Smooth muscle cell (in vitro differentiated cells): ENCODE measurements around the gene ACTR3C. TPM values are rescaled to one million over a fixed set of nuclear protein-coding genes. Genes with fewer than 3 reads are reported as not detected.

ENCODE experiments used
- DNase-seq: peaks from one replicate; lab custom pipeline; 2025; ENCODE audit not compliant: unreplicated experiment; lab: John Stamatoyannopoulos, UW
- H2AFZ ChIP-seq: fragments of 200-600 bp; sonication (generic); 2 replicates; pipeline ENCODE4 v1.6.0; 2016; ENCODE audit warnings: antibody characterized with exemption, low read depth, mild to moderate bottlenecking
- H3F3A ChIP-seq: fragments of 200-600 bp; sonication (generic); 2 replicates; pipeline ENCODE4 v1.6.0; 2017; ENCODE audit warnings: antibody characterized with exemption, low read depth
- H3K27ac ChIP-seq: fragments of 200-600 bp; sonication (generic); 2 replicates; pipeline ENCODE4 v1.5.1; 2016; ENCODE audit warnings: low read depth, mild to moderate bottlenecking
- H3K27me3 ChIP-seq: fragments of 200-600 bp; sonication (generic); 2 replicates; pipeline ENCODE4 v1.6.1; 2016; ENCODE audit warnings: low read depth, mild to moderate bottlenecking
- H3K36me3 ChIP-seq: fragments of 200-600 bp; sonication (generic); 2 replicates; pipeline ENCODE4 v1.5.1; 2016; ENCODE audit warnings: low read depth
- H3K4me1 ChIP-seq: fragments of 200-600 bp; sonication (generic); 2 replicates; pipeline ENCODE4 v1.5.1; 2016; ENCODE audit warnings: low read depth
- H3K4me2 ChIP-seq: fragments of 200-600 bp; sonication (generic); 2 replicates; pipeline ENCODE4 v1.6.0; 2016; ENCODE audit warnings: mild to moderate bottlenecking
- H3K4me3 ChIP-seq: fragments of 200-600 bp; sonication (generic); 2 replicates; pipeline ENCODE4 v1.5.1; 2016; ENCODE audit warnings: mild to moderate bottlenecking
- H3K79me2 ChIP-seq: fragments of 200-600 bp; sonication (generic); 2 replicates; pipeline ENCODE4 v1.6.0; 2016; ENCODE audit warnings: low read depth, mild to moderate bottlenecking
- H3K9ac ChIP-seq: fragments of 200-600 bp; sonication (generic); 2 replicates; pipeline ENCODE4 v1.6.0; 2016; ENCODE audit warnings: low read depth
- H3K9me3 ChIP-seq: fragments of 200-600 bp; sonication (generic); replicated peaks from 2 replicates; pipeline ENCODE4 v1.5.1; 2016; ENCODE audit warnings: low read depth
- H4K20me1 ChIP-seq: fragments of 200-600 bp; sonication (generic); 2 replicates; pipeline ENCODE4 v1.6.0; 2016; ENCODE audit warnings: low read depth
- WGBS: methylation state at CpG from one replicate; pipeline ENCODE4 v1.1.7; 2016; ENCODE audit warnings: low lambda C conversion rate; 5-methylcytosine and 5-hydroxymethylcytosine counted together
- polyA plus RNA-seq: library from polyadenylated mRNA; unstranded; fragments of >200 nt; fragmentation: Nextera tagmentation; extraction: Ambion mirVana; gene quantifications from 2 replicates; pipeline ENCODE4 v1.2.1, GENCODE V29; 2016
- total RNA-seq: library from RNA; depleted of rRNA; stranded (reverse); fragments of >200 nt; gene quantifications from 2 replicates; pipeline ENCODE4 v1.2.3, GENCODE V29; 2014
- TF ChIP-seq, protein P1 (sequence below): fragments of 200-600 bp; sonication (generic); IDR thresholded peaks from 2 replicates; pipeline ENCODE4 v1.5.1; 2017; ENCODE audit warnings: borderline replicate concordance, mild to moderate bottlenecking, antibody characterized with exemption; ENCODE audit not compliant: insufficient read depth, poor library complexity, severe bottlenecking

ACTR3C gene
- total and polyA plus RNA-seq, 2 experiments from 2014 or later, result 0.89 to 7.6 TPM

DNA sequence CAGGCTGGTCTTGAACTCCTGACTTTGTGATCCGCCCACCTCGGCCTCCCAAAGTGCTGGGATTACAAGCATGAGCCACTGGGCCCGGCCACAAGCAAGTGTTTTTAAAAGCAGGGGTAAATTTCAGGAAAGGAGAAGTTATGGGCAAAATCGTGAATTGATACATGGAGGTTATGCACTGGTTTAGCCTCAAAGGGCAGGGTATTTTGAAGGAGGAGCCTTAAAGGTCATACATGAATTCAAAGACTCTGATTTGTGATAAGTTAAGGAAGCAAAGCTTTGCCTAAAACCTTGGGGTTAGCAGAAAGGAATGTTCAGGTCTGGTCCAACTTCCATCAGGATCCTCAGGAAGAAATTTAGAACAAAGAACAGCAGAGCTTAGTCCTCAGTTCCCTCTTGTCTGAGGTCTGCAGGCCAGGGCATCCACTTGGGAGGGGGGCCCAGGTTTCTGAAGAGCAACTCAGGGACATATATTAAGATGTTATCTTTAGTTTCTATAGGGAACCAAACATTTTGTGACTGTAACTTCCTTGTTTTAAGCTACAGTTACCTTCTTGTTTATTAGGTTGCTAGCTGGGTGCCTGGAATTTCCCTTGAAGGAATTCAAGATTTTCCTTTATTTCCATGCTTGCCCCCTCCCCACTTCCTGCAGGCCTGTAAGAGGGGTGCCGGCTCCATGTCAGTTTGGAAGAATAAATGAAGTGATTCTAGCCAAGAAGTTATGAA, 42.5 kb upstream of the ACTR3C start:
- Histone ChIP-seq H3K4me1 (peaks cover 25% of the 10 kb centered on the region), H3K27ac (no peak overlapping the region), H4K20me1 (peaks cover under 1% of the 10 kb centered on the region), H3K9me3 (no peaks in the 10 kb centered on the region), H3K4me3 (no peak overlapping the region), H3K79me2 (peaks cover 4% of the 10 kb centered on the region), H3K9ac (no peak overlapping the region), H3K36me3 (no peaks in the 10 kb centered on the region), H3K4me2 (no peak overlapping the region), H3K27me3 (no peaks in the 10 kb centered on the region), H3F3A (peaks cover 18% of the 10 kb centered on the region), H2AFZ (no peak overlapping the region)
- TF ChIP-seq, protein P1, sequence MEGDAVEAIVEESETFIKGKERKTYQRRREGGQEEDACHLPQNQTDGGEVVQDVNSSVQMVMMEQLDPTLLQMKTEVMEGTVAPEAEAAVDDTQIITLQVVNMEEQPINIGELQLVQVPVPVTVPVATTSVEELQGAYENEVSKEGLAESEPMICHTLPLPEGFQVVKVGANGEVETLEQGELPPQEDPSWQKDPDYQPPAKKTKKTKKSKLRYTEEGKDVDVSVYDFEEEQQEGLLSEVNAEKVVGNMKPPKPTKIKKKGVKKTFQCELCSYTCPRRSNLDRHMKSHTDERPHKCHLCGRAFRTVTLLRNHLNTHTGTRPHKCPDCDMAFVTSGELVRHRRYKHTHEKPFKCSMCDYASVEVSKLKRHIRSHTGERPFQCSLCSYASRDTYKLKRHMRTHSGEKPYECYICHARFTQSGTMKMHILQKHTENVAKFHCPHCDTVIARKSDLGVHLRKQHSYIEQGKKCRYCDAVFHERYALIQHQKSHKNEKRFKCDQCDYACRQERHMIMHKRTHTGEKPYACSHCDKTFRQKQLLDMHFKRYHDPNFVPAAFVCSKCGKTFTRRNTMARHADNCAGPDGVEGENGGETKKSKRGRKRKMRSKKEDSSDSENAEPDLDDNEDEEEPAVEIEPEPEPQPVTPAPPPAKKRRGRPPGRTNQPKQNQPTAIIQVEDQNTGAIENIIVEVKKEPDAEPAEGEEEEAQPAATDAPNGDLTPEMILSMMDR, result no peak
- WGBS, result 82% methylated on average over 5 of the region's 5 CpGs
- DNase-seq, result no peak

GRCh38 chr7:150365194-150365593, 41.8 kb upstream of the ACTR3C start:
- H3K4me2 ChIP-seq, result no peak overlapping the region
- no peak overlapping the region for H3K27ac ChIP-seq
- DNase-seq, result no peak
- H3F3A ChIP-seq, result peaks cover 14% of the 10 kb centered on the region
- no peak overlapping the region for H3K9ac ChIP-seq
- peaks cover 4% of the 10 kb centered on the region for H3K79me2 ChIP-seq
- H4K20me1 ChIP-seq, result no peaks in the 10 kb centered on the region
- H3K4me3 ChIP-seq, result no peak overlapping the region
- no peaks in the 10 kb centered on the region for H3K36me3 ChIP-seq
- no peaks in the 10 kb centered on the region for H3K9me3 ChIP-seq
- no peak overlapping the region for H2AFZ ChIP-seq
- H3K4me1 ChIP-seq, result peaks cover 20% of the 10 kb centered on the region
- TF ChIP-seq, protein P1, result no peak
- WGBS, result 96% methylated on average over 10 of the region's 10 CpGs
- H3K27me3 ChIP-seq, result no peaks in the 10 kb centered on the region

DNA sequence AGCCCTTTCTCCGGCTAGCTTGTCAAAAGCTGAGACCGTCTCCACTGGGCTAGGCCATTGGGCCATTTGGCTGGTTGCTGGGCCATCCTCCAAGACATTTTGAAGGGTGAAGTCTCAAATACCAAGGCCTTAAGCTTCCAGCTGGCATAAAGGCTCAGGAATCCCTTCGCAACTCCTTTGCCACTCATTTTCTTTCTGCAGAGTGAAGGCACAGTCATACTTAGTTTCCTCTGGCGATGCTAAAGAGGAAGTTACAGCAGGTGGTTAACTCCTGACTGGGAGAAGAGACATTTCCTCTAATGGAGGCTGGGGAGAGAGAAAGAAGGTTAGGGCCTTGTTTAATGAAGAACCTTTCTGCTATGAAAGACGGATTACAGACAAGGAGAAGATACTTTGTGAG, 40.5 kb upstream of the ACTR3C start:
- H3K9ac ChIP-seq, result no peak overlapping the region

More for the DNA sequence above, 40.5 kb upstream of the ACTR3C start:
- Histone ChIP-seq H3K4me2 (no peak overlapping the region), H3K4me3 (no peak overlapping the region), H3K9me3 (no peaks in the 10 kb centered on the region), H3K27me3 (no peaks in the 10 kb centered on the region), H2AFZ (no peak overlapping the region), H3K36me3 (no peaks in the 10 kb centered on the region), H3K79me2 (no peaks in the 10 kb centered on the region), H3F3A (peaks cover 6% of the 10 kb centered on the region), H4K20me1 (no peaks in the 10 kb centered on the region), H3K27ac (no peak overlapping the region), H3K4me1 (peaks cover 10% of the 10 kb centered on the region)
- TF ChIP-seq, protein P1, result no peak
- WGBS, result 90% methylated on average over 5 of the region's 5 CpGs
- no peak for DNase-seq
